Stimulated activated CD4-positive, alpha-beta T cell treated with anti-CD3 and anti-CD28 coated beads, Interleukin-12 subunit alpha, Interleukin-12 subunit beta, amount 100 ng/mL, for 4 hours (primary cell): ENCODE results near the gene SPEN.
"Not testable (repeated sequence)": the region's sequence is repeated elsewhere in the genome, so short reads cannot be mapped to it uniquely, and the experiment has no call there.

Source experiments
- DNase-seq: peaks from one replicate; pipeline ENCODE4 v3.0.0-alpha.2; 2020

SPEN gene

DNA sequence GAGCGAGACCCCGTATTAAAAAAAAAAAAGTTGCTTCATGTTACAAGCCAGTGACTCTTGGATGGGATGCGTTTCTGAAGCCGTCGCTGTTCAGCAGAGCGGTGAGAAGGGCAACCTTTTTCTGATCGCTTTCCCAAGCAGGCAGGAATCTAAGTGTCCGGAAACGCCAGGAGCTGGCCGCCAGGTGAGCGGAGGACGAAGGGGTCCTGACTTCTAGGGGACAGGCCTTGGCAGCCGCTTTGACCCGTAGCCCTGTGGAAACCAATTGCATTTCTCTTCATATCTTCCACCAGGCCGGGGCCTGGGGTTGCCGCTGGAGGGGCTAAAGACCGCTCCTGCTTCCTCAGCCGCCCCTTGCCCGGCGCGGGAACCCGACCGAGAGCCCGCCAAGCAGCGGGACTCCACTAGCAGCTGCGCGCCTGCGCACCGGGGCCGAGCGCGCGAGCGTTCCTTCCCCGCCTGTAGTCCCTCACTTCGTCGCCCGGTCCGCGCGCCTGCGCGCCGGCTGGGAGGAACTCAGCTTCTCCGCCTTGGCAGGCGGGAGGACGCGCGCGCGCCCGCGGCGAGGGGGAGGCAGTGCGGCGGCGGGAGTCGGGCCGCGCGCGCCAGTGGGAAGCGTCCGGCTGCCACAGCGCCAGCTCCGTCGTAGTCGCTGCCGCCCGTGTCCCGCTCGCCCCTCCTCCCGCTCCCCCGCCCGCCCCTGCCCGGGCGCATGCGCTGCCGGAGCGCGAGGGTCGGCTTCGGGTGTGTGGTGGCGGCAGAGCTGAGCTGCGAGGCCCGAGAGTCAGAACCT, at the start of gene SPEN:
Gene SPEN, plus strand, starts transcription at position 608 of the 793 bp plus-strand sequence. CDS start 361 bp downstream, outside the sequence.
- peak; percentile 97 for DNase-seq

DNA sequence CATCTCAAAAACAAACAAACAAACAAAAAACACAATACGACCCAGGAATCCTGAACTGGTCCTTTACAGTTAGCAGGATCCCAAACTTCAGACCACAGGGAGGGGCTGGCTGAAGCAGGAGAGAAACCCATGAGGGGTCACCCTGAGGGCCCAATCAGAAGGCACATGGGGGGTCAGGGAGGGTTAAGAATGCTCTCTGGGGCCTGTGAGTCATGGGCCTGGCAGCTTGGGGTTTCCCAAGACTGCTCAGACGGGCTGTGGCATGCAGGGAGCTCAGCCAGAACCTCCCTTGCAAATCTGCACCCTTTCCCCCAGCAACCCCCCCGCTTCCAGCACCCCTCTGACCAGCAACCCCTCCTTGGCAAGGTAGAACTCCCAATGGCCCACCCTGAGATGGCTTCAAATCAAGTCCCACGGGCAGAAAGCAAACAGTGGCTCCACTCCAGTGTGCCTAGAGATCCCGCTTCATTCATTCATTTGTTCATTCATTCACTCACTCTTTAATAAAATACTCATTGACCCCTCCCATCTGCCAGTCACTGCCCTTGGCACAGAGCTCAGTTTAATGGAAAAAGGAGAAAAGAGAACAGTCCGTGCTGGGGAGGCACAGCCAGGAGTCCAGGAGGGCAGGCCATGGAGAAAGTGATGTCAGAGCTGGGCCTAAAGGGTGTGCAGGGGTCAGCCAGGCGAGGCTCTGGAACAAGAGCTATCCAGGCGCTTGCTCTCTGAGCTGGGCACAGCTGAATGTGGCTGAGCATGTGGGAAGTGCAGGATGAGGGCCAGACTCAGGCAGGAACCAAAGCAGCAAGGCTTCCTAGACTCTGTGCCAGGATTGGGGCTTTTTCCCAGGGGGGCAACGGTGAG, 48.3 kb upstream of the SPEN start:
- DNase-seq = no peak

DNA sequence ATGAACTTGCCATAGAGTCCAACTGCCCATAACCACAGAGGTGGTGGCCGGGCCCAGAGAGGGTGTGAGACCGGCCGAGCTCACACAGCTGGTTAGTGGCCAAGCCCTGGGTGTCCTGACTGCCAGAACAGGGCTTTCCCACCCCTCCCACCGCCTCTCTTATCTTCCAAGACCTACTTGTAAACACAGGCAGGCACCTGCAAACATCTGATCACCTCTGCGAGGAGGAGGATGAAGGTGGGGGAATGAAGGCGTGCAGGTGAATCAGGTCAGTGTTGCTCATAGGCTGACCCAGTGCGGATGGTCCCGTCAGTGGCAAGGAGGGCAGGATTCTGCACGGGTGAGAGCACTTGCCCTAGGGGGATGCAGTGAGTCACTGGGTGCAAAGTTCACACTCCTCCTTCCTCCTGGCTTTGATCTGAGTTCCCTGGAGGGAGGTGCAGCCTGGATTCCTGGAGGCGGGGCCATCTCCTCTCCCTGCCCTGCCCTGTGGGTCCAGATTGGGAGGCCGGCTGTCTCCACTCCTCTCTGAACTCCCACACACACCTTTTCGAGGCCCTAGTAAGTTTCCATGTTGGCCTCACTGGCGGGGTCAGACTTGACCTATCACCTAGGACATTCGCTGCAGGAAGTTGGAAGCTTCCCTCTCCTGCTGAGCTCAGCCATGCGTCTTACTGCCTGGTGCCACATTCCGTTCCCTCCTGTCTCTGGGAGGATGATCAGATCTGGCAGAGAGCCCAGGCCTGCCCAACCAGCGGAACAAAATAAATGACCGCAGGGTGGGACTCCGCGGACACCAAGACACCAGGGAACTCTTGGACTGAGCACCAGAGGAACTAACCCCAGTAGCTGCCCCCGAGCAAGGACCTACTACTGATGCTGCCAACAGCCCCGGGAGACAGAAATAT, 47.3 kb upstream of the SPEN start:
- no peak for DNase-seq

GRCh38 chr1:15802234-15802965, 45.1 kb upstream of the SPEN start:
- no peak for DNase-seq

DNA sequence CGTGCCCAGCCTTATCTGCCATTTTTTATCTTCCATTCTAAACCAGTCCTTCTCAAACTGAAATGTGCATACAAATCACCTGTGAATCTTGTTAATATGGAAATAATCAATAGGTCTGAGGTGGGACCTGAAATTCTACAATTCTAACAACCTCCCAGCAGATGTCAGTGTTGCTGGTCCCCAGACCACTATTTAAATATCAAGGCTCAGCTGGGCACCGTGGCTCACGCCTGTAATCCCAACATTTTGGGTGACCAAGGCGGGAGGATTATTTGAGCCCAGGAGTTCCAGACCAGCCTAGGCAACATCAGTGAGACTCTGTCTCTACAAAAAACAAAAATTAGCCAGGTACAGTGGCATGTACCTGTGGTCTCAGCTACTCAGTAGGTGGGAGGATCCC, 44.1 kb upstream of the SPEN start:
- no peak for DNase-seq

GRCh38 chr1:15804060-15804459, 43.4 kb upstream of the SPEN start:
- no peak for DNase-seq

- no peak for DNase-seq
Observed at GRCh38 chr1:15807121-15807520, 40.4 kb upstream of the SPEN start.

GRCh38 chr1:15807549-15807948, 40.0 kb upstream of the SPEN start, which contains the start of gene UQCRHL:
Gene UQCRHL, minus strand, starts transcription at chr1:15807649. Its CDS starts 0 bp downstream, at chr1:15807649.
- not testable (repeated sequence) for DNase-seq

GRCh38 chr1:15808955-15809354, 38.6 kb upstream of the SPEN start:
- DNase-seq = no peak

GRCh38 chr1:15810073-15810472, 37.4 kb upstream of the SPEN start:
- no peak for DNase-seq

DNA sequence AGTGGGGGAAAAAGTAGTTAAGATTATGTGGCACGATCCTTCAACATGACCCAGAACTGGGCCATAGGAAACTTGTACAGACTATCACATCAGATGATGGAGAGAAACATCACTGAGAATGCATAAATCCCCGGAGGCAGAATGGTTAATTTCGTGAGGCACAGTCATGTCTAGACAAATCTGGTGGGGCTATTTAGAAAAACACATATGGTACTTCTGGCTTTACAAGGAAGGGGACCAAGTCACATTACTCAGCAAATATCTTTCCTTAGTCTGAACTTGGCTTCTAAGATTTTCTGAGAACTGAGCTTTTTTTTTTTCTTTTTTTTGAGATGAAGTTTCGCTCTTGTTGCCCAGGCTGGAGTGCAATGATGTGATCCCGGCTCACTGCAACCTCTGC, 30.8 kb upstream of the SPEN start:
- DNase-seq = no peak

DNA sequence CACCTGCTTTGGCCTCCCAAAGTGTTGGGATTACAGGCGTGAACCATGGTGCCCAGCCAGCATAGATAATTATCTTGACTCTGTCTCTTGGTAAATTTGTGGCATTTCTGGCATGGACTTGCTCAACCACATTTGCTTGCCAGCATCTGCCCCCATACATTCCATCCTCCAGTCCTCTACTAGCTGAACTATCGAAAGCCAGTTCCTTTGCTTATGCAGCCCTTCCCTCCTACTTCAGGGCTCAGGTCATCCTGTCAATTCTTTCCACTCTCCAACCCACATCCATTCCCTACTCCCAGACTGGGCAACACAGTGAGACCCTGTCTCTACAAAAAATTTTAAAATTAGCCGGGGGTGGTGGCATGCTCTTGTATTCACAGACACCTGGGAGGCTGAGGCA, 27.0 kb upstream of the SPEN start:
- DNase-seq = no peak

DNA sequence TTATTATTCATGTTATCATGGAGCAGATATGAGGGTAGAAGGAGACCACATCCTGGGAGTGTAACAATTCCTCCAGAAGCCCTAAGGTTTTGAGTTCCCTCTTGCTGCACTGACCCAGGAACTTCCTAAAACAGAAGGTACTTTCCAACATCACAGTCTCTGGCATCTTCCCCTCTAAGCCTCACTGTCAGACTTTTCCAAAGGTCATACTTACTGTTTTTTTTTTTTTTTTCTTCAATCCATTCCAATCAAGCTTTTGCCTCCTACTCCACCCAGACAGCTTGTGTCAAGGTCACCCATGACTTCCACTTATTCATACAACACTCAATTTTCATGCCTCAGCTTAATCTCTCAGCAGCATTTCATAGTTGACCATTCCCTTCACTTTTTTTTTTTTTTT, 21.7 kb upstream of the SPEN start:
- no peak for DNase-seq

DNA sequence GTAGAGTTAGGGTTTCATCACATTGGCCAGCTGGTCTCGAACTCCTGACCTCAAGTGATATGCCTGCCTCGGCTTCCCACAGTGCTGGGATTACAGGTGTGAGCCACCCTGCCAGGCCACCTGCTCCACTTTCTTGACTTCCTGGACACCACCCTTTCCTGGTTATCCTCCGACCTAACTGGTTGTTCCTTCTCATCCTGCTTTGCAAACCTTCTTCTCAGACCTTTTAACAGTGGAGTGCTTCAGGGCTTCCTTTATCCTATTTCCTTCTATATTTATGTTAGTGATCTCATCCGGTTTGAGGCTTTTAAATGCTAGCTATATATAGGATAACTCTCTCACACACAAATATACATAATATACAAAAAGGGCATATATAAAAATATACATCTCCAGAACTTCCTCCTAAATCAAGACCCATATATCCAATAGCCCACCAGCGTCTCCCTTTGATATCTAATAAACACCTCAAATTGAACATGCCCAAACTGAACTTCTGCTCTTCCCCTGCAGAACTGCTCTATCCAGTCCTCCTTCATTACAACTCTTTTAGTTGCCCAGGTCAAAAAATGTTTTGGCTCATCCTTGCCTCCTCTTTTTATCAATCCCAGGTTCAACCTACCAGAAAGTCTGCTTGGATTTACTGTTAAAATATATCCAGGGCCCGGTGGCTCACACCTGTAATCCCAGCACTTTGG, 20.5 kb upstream of the SPEN start:
- DNase-seq = no peak

- not testable (repeated sequence) for DNase-seq
Observed at GRCh38 chr1:15827567-15827966, 19.9 kb upstream of the SPEN start.

GRCh38 chr1:15828931-15829330, 18.6 kb upstream of the SPEN start:
- DNase-seq = not testable (repeated sequence)

- DNase-seq = no peak
Observed at GRCh38 chr1:15830258-15830657, 17.2 kb upstream of the SPEN start.

DNA sequence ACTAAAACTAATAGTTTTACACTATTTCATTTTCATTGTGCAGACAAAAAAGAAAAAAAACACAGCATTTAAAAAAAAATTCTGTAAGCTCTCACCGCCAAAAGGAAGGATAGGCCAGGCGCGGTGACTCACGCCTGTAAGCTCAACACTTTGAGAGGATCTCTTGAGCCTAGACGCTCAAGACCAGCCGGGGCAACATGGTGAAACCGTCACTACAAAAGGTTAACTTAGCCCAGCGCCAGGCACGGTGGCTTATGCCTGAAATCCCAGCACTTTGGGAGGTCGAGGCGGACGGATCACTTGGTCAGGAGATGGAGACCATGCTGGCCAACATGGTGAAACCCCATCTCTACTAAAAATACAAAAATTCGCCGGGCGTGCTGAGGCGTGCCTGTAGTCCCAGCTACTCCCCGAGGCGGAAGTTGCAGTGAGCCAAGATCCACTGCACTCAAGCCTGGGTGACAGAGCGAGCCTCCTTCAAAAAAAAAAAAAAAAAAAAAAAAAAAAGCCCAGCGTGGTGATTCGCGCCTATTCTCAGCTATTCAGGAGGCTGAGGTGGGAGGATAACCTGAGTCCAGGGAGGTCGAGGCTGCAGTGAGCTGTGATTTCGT, 14.3 kb upstream of the SPEN start:
- peak; percentile 25 for DNase-seq

- no peak for DNase-seq
Observed at GRCh38 chr1:15833842-15834405, 13.6 kb upstream of the SPEN start.

GRCh38 chr1:15834406-15835204, 12.9 kb upstream of the SPEN start:
- peak; percentile 84 for DNase-seq
